Osteoblast (primary cell): Measurements from ENCODE around the gene TMEM115. TPM values are rescaled to one million over a fixed set of nuclear protein-coding genes. Genes with fewer than 3 reads are reported as not detected.

Source experiments
- DNase-seq: peaks from one replicate; pipeline ENCODE4 v3.0.0; 2011; ENCODE audit warnings: low spot score, mixed read lengths; ENCODE audit not compliant: insufficient read length; ENCODE audit errors: missing footprints
- H2AFZ ChIP-seq: 2 replicates; pipeline ENCODE4 v1.6.0; 2011; ENCODE audit warnings: mild to moderate bottlenecking, low read length
- H3K27ac ChIP-seq: 2 replicates; pipeline ENCODE4 v1.5.1; 2011; ENCODE audit warnings: mild to moderate bottlenecking, low read depth, low read length, moderate library complexity
- H3K27me3 ChIP-seq: 2 replicates; pipeline ENCODE4 v1.6.0; 2012; ENCODE audit warnings: mild to moderate bottlenecking, control low read depth, inconsistent platforms, low read length, moderate library complexity; ENCODE audit not compliant: insufficient read depth
- H3K36me3 ChIP-seq: 2 replicates; pipeline ENCODE4 v1.5.1; 2011; ENCODE audit warnings: mild to moderate bottlenecking, low read length, control low read depth, moderate library complexity; ENCODE audit not compliant: insufficient read depth
- H3K4me1 ChIP-seq: 2 replicates; pipeline ENCODE4 v1.5.1; 2011; ENCODE audit warnings: mild to moderate bottlenecking, low read length, control low read depth, moderate library complexity; ENCODE audit not compliant: insufficient read depth
- H3K4me2 ChIP-seq: 2 replicates; pipeline ENCODE4 v1.6.0; 2011; ENCODE audit warnings: mild to moderate bottlenecking, low read length; ENCODE audit not compliant: insufficient read depth
- H3K4me3 ChIP-seq: fragments of 200-600 bp; sonication (generic); 3 replicates; pipeline ENCODE4 v1.5.1; 2012; ENCODE audit warnings: mild to moderate bottlenecking, low read length, inconsistent platforms; ENCODE audit not compliant: insufficient read depth
- H3K79me2 ChIP-seq: 2 replicates; pipeline ENCODE4 v1.6.0; 2012; ENCODE audit warnings: mild to moderate bottlenecking, low read length, control low read depth, inconsistent platforms; ENCODE audit not compliant: insufficient read depth
- H3K9me3 ChIP-seq: 2 replicates; pipeline ENCODE4 v1.5.1; 2011; ENCODE audit warnings: low read depth, low read length, control low read depth
- H4K20me1 ChIP-seq: 2 replicates; pipeline ENCODE4 v1.6.0; 2012; ENCODE audit warnings: mild to moderate bottlenecking, low read length, control low read depth; ENCODE audit not compliant: insufficient read depth
- total RNA-seq: library from RNA; depleted of rRNA; stranded (reverse); fragments of >200 nt; gene quantifications from 2 replicates; pipeline ENCODE4 v1.2.3, GENCODE V29; 2012
- TF ChIP-seq, protein P1 (sequence below): IDR thresholded peaks from 2 replicates; pipeline ENCODE4 v1.5.1; 2011; ENCODE audit warnings: mild to moderate bottlenecking, low read depth, low read length, moderate library complexity; ENCODE audit errors: extremely low read depth

The TMEM115 gene
- total RNA-seq, 1 donor, result 73.1 TPM

DNA sequence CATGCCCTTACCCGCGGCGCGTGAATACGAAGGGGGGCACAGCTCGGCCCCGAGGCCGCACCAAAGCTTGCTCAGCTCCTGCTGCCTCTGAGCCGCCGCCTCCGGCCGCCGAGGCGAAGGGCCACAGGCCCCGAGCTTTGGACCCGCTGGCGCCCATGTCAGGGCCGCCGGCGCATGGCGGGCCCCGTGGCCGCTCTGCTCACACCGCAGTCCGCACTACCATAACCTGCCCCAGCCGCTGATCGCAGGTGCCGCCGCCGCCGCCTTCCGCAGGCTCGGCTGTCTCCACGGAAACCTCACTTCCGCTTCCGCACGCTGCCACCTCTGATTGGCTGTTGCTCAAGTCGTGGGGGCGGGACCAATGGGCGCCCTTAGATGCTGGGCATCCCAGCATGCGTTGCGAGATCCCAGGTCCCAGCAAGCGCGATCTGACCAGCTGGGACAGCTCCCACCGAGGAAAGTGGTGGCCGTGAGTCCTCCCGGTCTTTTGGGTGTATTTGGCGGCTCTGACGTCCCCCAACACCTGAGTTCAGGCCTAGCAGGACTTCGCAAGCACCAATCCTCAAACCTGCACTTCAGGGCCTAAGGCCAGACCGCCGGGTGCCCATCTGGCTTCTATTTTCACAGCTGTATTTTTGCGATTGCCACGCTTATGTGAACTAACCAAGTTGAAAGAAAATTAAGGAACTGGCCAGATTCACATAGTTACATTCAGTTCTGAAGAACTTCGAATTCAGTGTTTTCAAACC is 31.2 kb downstream of the TMEM115 start, which contains the start of gene TUSC2:
TSS of gene TUSC2 (minus strand) at position 281 of the 749 bp plus-strand sequence. CDS start at position 157, 124 bp downstream.
- TF ChIP-seq, protein P1, sequence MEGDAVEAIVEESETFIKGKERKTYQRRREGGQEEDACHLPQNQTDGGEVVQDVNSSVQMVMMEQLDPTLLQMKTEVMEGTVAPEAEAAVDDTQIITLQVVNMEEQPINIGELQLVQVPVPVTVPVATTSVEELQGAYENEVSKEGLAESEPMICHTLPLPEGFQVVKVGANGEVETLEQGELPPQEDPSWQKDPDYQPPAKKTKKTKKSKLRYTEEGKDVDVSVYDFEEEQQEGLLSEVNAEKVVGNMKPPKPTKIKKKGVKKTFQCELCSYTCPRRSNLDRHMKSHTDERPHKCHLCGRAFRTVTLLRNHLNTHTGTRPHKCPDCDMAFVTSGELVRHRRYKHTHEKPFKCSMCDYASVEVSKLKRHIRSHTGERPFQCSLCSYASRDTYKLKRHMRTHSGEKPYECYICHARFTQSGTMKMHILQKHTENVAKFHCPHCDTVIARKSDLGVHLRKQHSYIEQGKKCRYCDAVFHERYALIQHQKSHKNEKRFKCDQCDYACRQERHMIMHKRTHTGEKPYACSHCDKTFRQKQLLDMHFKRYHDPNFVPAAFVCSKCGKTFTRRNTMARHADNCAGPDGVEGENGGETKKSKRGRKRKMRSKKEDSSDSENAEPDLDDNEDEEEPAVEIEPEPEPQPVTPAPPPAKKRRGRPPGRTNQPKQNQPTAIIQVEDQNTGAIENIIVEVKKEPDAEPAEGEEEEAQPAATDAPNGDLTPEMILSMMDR, result no peak
- Histone ChIP-seq H3K36me3 (peaks cover 47% of the 10 kb centered on the region), H3K27ac (peak within 1 kb of the TSS; percentile 86)

DNA sequence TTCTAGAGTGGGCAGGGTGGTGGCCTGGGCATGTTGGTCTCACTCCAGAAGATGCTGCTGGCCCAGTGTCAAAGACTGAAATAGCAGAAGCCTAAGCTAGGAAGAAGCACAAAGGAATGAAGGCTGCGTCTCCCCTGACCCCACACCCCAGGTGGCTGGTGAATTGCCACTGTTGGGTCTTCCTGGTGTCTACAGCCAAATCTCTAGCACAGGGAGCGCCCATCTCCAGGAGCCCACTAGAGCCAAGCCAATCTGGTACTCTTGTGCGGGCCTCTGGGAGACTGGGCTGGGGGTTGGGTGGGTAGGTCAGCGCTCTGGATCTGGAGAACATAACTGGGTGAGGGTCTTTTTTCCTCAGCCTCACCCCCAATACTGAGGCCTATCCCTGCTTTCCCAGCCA is 32.2 kb downstream of the TMEM115 start:
- Histone ChIP-seq H3K4me2 (peak overlapping the region; percentile 99), H3K27ac (peak overlapping the region; percentile 86), H3K4me1 (peaks cover 12% of the 10 kb centered on the region), H3K9me3 (no peaks in the 10 kb centered on the region), H3K79me2 (peaks cover 44% of the 10 kb centered on the region), H2AFZ (no peak overlapping the region), H3K27me3 (no peaks in the 10 kb centered on the region), H4K20me1 (peaks cover 25% of the 10 kb centered on the region), H3K4me3 (peak overlapping the region; percentile 94), H3K36me3 (peaks cover 42% of the 10 kb centered on the region)
- DNase-seq, result no peak
- TF ChIP-seq, protein P1, result no peak

More for the DNA sequence above, 31.2 kb downstream of the TMEM115 start, which contains the start of gene TUSC2:
- Histone ChIP-seq H3K79me2 (peaks cover 54% of the 10 kb centered on the region), H3K27me3 (no peaks in the 10 kb centered on the region), H3K4me1 (peaks cover 14% of the 10 kb centered on the region), H3K4me3 (peak within 1 kb of the TSS; percentile 94), H3K4me2 (peak within 1 kb of the TSS; percentile 99), H3K9me3 (no peaks in the 10 kb centered on the region), H4K20me1 (peaks cover 28% of the 10 kb centered on the region), H2AFZ (peak within 1 kb of the TSS; percentile 94)
- peak; percentile 100 for DNase-seq

- Histone ChIP-seq H3K27me3 (no peaks in the 10 kb centered on the region), H3K79me2 (peaks cover 35% of the 10 kb centered on the region), H3K4me2 (no peak overlapping the region), H2AFZ (no peak overlapping the region), H3K27ac (no peak overlapping the region), H3K36me3 (peaks cover 33% of the 10 kb centered on the region), H4K20me1 (peaks cover 16% of the 10 kb centered on the region), H3K4me3 (no peak overlapping the region), H3K4me1 (peaks cover 16% of the 10 kb centered on the region), H3K9me3 (no peaks in the 10 kb centered on the region)
- TF ChIP-seq, protein P1, result no peak
- no peak for DNase-seq
These were observed 33.2 kb downstream of the TMEM115 start for GRCh38 chr3:50326182-50326541.

- Histone ChIP-seq H3K4me1 (peaks cover 17% of the 10 kb centered on the region), H3K36me3 (peaks cover 28% of the 10 kb centered on the region), H2AFZ (no peak overlapping the region), H3K4me3 (no peak overlapping the region), H3K9me3 (no peaks in the 10 kb centered on the region), H3K27me3 (no peaks in the 10 kb centered on the region), H4K20me1 (peaks cover 13% of the 10 kb centered on the region), H3K27ac (no peak overlapping the region), H3K4me2 (no peak overlapping the region), H3K79me2 (peaks cover 31% of the 10 kb centered on the region)
- DNase-seq, result no peak
- TF ChIP-seq, protein P1, result no peak
These were observed 33.7 kb downstream of the TMEM115 start for GRCh38 chr3:50325497-50326181.
